Large intestine (tissue), 3 donors: ENCODE measurements around the gene GSDMA. TPM values are rescaled to one million over a fixed set of nuclear protein-coding genes. Genes with fewer than 3 reads are reported as not detected.

Experiments used
- DNase-seq, 2 donors: peaks; one replicate each; pipeline versions ENCODE4 v3.0.0 to v3.0.0-alpha.2; 2013
- H3K27ac ChIP-seq: one replicate; pipeline ENCODE4 v1.5.1; 2013; ENCODE audit warnings: low read length
- H3K27me3 ChIP-seq: 2 replicates; pipeline ENCODE4 v1.6.1; 2013; ENCODE audit warnings: low read length; ENCODE audit not compliant: control insufficient read depth, insufficient read depth
- H3K36me3 ChIP-seq: 2 replicates; pipeline ENCODE4 v1.6.1; 2013; ENCODE audit warnings: low read length; ENCODE audit not compliant: control insufficient read depth, insufficient read depth
- H3K4me1 ChIP-seq: one replicate; pipeline ENCODE4 v1.6.1; 2013; ENCODE audit warnings: low read length; ENCODE audit not compliant: control insufficient read depth, insufficient read depth
- H3K4me3 ChIP-seq: one replicate; pipeline ENCODE4 v1.5.1; 2013; ENCODE audit warnings: low read length
- H3K9me3 ChIP-seq: one replicate; pipeline ENCODE4 v1.6.1; 2013; ENCODE audit warnings: mild to moderate bottlenecking, low read depth, low read length, moderate library complexity; ENCODE audit not compliant: control insufficient read depth
- WGBS: methylation state at CpG from one replicate; pipeline ENCODE4 v1.1.5; 2013; ENCODE audit warnings: low lambda C conversion rate; ENCODE audit not compliant: insufficient coverage; 5-methylcytosine and 5-hydroxymethylcytosine counted together
- polyA plus RNA-seq: library from polyadenylated mRNA; unstranded; fragments of 120-200 nt; gene quantifications from one replicate; pipeline ENCODE4 v1.2.1, GENCODE V29; 2013

Gene GSDMA
- polyA plus RNA-seq, 1 donor, result 0.24 TPM

GRCh38 chr17:40015005-40015997, 52.5 kb downstream of the GSDMA start, which contains the start of gene CSF3:
Gene CSF3, plus strand, starts transcription at chr17:40015440. Its CDS starts 35 bp downstream, at chr17:40015475.
- H3K4me3 ChIP-seq, result no peak within 1 kb of the TSS
- H3K9me3 ChIP-seq, result no peaks in the 10 kb centered on the region
- peaks cover 13% of the 10 kb centered on the region for H3K4me1 ChIP-seq
- H3K27me3 ChIP-seq, result no peaks in the 10 kb centered on the region
- H3K36me3 ChIP-seq, result peaks cover 19% of the 10 kb centered on the region
- H3K27ac ChIP-seq, result no peak within 1 kb of the TSS
- DNase-seq, result peak in 1 of 2 donors; percentile 46
- WGBS, result no CpG with 5 or more reads among the region's 20 CpGs

DNA sequence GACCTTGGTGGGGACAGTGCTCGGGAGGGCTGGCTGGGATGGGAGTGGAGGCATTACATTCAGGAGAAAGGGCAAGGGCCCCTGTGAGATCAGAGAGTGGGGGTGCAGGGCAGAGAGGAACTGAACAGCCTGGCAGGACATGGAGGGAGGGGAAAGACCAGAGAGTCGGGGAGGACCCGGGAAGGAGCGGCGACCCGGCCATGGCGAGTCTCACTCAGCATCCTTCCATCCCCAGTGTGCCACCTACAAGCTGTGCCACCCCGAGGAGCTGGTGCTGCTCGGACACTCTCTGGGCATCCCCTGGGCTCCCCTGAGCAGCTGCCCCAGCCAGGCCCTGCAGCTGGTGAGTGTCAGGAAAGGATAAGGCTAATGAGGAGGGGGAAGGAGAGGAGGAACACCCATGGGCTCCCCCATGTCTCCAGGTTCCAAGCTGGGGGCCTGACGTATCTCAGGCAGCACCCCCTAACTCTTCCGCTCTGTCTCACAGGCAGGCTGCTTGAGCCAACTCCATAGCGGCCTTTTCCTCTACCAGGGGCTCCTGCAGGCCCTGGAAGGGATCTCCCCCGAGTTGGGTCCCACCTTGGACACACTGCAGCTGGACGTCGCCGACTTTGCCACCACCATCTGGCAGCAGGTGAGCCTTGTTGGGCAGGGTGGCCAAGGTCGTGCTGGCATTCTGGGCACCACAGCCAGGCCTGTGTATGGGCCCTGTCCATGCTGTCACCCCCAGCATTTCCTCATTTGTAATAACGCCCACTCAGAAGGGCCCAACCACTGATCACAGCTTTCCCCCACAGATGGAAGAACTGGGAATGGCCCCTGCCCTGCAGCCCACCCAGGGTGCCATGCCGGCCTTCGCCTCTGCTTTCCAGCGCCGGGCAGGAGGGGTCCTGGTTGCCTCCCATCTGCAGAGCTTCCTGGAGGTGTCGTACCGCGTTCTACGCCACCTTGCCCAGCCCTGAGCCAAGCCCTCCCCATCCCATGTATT, 53.5 kb downstream of the GSDMA start:
- DNase-seq, result no peak
- Histone ChIP-seq H3K27me3 (no peaks in the 10 kb centered on the region), H3K4me1 (peaks cover 13% of the 10 kb centered on the region), H3K36me3 (peaks cover 27% of the 10 kb centered on the region), H3K27ac (no peak overlapping the region), H3K4me3 (no peak overlapping the region), H3K9me3 (no peaks in the 10 kb centered on the region)
- WGBS, result no CpG with 5 or more reads among the region's 26 CpGs

- Histone ChIP-seq H3K27me3 (no peaks in the 10 kb centered on the region), H3K36me3 (peaks cover 40% of the 10 kb centered on the region), H3K4me3 (no peak overlapping the region), H3K9me3 (no peaks in the 10 kb centered on the region), H3K4me1 (peaks cover 13% of the 10 kb centered on the region), H3K27ac (no peak overlapping the region)
- no peak for DNase-seq
- no CpG with 5 or more reads among the region's 15 CpGs for WGBS
These were observed 54.7 kb downstream of the GSDMA start for GRCh38 chr17:40017422-40018080.

GRCh38 chr17:40018211-40019121, 55.7 kb downstream of the GSDMA start:
- Histone ChIP-seq H3K27me3 (no peaks in the 10 kb centered on the region), H3K4me1 (peaks cover 13% of the 10 kb centered on the region), H3K9me3 (no peaks in the 10 kb centered on the region), H3K36me3 (peaks cover 48% of the 10 kb centered on the region), H3K4me3 (no peak overlapping the region), H3K27ac (no peak overlapping the region)
- no CpG with 5 or more reads among the region's 15 CpGs for WGBS
- no peak for DNase-seq

- Histone ChIP-seq H3K4me3 (no peak overlapping the region), H3K27me3 (no peaks in the 10 kb centered on the region), H3K4me1 (peaks cover 11% of the 10 kb centered on the region), H3K9me3 (no peaks in the 10 kb centered on the region), H3K36me3 (peaks cover 55% of the 10 kb centered on the region), H3K27ac (no peak overlapping the region)
- no peak for DNase-seq
- 100% methylated on average over 1 of the region's 24 CpGs for WGBS
These were observed 56.6 kb downstream of the GSDMA start for GRCh38 chr17:40019140-40019991.

- DNase-seq, result no peak
- Histone ChIP-seq H3K36me3 (peaks cover 63% of the 10 kb centered on the region), H3K4me1 (peaks cover 3% of the 10 kb centered on the region), H3K9me3 (no peaks in the 10 kb centered on the region), H3K27me3 (no peaks in the 10 kb centered on the region), H3K4me3 (no peak overlapping the region), H3K27ac (no peak overlapping the region)
- WGBS, result no CpG with 5 or more reads among the region's 13 CpGs
These were observed 57.3 kb downstream of the GSDMA start for GRCh38 chr17:40020146-40020545.

DNA sequence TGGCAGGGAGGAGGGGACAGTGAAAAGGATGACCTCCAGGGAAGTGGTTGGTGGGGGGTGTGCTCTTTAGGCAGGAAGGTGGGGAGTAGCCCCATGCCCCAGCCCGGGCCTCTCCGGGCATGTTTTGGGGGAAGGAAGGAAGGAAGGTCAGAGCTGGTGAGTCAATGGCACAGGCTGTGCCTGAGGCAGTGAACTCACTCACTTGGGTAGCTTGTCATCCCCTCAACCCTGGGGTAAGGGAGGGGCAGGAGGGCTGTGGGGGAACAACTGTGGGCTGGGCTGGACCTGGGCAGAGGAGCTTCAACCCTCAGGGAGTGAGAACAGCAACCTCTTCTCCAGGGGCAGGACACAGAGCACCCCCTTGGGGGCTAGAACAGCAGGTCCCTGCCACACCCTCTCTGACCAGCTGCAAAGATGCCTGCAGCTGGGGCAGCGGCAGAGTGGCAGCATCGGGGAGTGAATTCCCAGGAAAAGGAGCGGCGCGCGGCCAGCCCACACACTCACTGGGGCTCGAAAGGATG, 58.7 kb downstream of the GSDMA start:
- Histone ChIP-seq H3K4me3 (no peak overlapping the region), H3K27ac (no peak overlapping the region), H3K27me3 (no peaks in the 10 kb centered on the region), H3K36me3 (peaks cover 76% of the 10 kb centered on the region), H3K9me3 (no peaks in the 10 kb centered on the region), H3K4me1 (no peaks in the 10 kb centered on the region)
- WGBS, result no CpG with 5 or more reads among the region's 9 CpGs
- no peak for DNase-seq

DNA sequence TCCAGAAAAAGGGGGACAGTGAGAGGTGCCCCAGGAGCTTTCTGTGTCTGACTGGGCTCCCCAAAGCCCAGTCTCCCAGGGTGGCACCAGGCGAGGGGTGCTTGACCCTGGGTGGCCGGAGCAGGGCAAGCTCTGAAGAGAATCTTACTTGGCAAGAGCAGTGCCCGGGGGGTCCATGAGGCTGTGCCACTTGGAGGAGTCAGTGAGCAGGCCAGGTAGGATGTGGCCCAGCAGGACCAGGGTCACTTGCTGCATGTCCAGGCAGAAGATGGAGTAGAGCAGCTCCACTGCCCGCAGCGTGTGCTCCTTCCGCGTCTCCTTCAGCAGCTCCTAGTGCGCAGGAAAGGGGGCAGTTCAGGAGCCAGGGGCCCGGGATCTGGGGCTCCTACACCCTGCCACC, 59.7 kb downstream of the GSDMA start:
- Histone ChIP-seq H3K4me3 (no peak overlapping the region), H3K36me3 (peaks cover 85% of the 10 kb centered on the region), H3K4me1 (peaks cover 2% of the 10 kb centered on the region)

More for the DNA sequence above, 59.7 kb downstream of the GSDMA start:
- DNase-seq, result no peak
- Histone ChIP-seq H3K27ac (no peak overlapping the region), H3K9me3 (no peaks in the 10 kb centered on the region), H3K27me3 (no peaks in the 10 kb centered on the region)
- no CpG with 5 or more reads among the region's 9 CpGs for WGBS
